OCI-LY7 (cell line): ENCODE data around the gene UBAC1.

Experiments
- EZH2phosphoT487 ChIP-seq: fragments of 200-600 bp; sonication (generic); IDR thresholded peaks from 2 replicates; pipeline ENCODE4 v1.6.1; 2018; ENCODE audit warnings: low read depth, borderline replicate concordance, mild to moderate bottlenecking, mixed run types, antibody characterized with exemption, low read length, moderate library complexity, mixed read lengths
- TF ChIP-seq, protein P1 (sequence below): fragments of 200-600 bp; sonication (generic); conservative IDR thresholded peaks from 2 replicates; pipeline ENCODE4 v1.5.1; 2014; ENCODE audit warnings: mild to moderate bottlenecking, antibody characterized with exemption, low read length, moderate library complexity, mixed read lengths

- TF ChIP-seq, protein P1, sequence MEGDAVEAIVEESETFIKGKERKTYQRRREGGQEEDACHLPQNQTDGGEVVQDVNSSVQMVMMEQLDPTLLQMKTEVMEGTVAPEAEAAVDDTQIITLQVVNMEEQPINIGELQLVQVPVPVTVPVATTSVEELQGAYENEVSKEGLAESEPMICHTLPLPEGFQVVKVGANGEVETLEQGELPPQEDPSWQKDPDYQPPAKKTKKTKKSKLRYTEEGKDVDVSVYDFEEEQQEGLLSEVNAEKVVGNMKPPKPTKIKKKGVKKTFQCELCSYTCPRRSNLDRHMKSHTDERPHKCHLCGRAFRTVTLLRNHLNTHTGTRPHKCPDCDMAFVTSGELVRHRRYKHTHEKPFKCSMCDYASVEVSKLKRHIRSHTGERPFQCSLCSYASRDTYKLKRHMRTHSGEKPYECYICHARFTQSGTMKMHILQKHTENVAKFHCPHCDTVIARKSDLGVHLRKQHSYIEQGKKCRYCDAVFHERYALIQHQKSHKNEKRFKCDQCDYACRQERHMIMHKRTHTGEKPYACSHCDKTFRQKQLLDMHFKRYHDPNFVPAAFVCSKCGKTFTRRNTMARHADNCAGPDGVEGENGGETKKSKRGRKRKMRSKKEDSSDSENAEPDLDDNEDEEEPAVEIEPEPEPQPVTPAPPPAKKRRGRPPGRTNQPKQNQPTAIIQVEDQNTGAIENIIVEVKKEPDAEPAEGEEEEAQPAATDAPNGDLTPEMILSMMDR, result no peak
- no peak for TF ChIP-seq EZH2phosphoT487
These were observed 31.3 kb downstream of the UBAC1 start for GRCh38 chr9:135929656-135930445.
